Kidney epithelial cell (primary cell): ENCODE data around the gene TMEFF1. TPM values are rescaled to one million over a fixed set of nuclear protein-coding genes. Genes with fewer than 3 reads are reported as not detected.

Experiments
- DNase-seq: peaks from one replicate; pipeline ENCODE4 v3.0.0-alpha.2; 2010; ENCODE audit warnings: low read depth
- H3K27me3 ChIP-seq: 2 replicates; pipeline ENCODE4 v1.6.0; 2011; ENCODE audit warnings: low read length; ENCODE audit not compliant: control insufficient read depth, insufficient read depth
- H3K36me3 ChIP-seq: 2 replicates; pipeline ENCODE4 v1.5.1; 2011; ENCODE audit warnings: low read length; ENCODE audit not compliant: control insufficient read depth, insufficient read depth
- H3K4me3 ChIP-seq: 2 replicates; pipeline ENCODE4 v1.5.1; 2011; ENCODE audit warnings: low read depth, mild to moderate bottlenecking, control low read depth, low read length
- total RNA-seq: library from RNA; depleted of rRNA; stranded (reverse); fragments of >200 nt; gene quantifications from 2 replicates; pipeline ENCODE4 v1.2.3, GENCODE V29; 2015
- TF ChIP-seq, protein P1 (sequence below): IDR thresholded peaks from 2 replicates; pipeline ENCODE4 v1.5.1; 2011; ENCODE audit warnings: mild to moderate bottlenecking, moderate library complexity, low read length, control low read depth, inconsistent platforms; ENCODE audit not compliant: insufficient read depth, poor library complexity, severe bottlenecking

TMEFF1 gene, protein sequence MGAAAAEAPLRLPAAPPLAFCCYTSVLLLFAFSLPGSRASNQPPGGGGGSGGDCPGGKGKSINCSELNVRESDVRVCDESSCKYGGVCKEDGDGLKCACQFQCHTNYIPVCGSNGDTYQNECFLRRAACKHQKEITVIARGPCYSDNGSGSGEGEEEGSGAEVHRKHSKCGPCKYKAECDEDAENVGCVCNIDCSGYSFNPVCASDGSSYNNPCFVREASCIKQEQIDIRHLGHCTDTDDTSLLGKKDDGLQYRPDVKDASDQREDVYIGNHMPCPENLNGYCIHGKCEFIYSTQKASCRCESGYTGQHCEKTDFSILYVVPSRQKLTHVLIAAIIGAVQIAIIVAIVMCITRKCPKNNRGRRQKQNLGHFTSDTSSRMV
- total RNA-seq: 15.7 and 23.4 TPM in 2 replicates

GRCh38 chr9:100472788-100473275 is at the start of gene TMEFF1:
TMEFF1 (plus strand) TSS chr9:100473149; CDS start chr9:100473545, 396 bp downstream.
- Histone ChIP-seq H3K36me3 (no peaks in the 10 kb centered on the region), H3K27me3 (no peaks in the 10 kb centered on the region), H3K4me3 (peak within 1 kb of the TSS; percentile 70)
- TF ChIP-seq, protein P1, sequence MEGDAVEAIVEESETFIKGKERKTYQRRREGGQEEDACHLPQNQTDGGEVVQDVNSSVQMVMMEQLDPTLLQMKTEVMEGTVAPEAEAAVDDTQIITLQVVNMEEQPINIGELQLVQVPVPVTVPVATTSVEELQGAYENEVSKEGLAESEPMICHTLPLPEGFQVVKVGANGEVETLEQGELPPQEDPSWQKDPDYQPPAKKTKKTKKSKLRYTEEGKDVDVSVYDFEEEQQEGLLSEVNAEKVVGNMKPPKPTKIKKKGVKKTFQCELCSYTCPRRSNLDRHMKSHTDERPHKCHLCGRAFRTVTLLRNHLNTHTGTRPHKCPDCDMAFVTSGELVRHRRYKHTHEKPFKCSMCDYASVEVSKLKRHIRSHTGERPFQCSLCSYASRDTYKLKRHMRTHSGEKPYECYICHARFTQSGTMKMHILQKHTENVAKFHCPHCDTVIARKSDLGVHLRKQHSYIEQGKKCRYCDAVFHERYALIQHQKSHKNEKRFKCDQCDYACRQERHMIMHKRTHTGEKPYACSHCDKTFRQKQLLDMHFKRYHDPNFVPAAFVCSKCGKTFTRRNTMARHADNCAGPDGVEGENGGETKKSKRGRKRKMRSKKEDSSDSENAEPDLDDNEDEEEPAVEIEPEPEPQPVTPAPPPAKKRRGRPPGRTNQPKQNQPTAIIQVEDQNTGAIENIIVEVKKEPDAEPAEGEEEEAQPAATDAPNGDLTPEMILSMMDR: peak; percentile 21
- no peak for DNase-seq

GRCh38 chr9:100425758-100426157 is 47.2 kb upstream of the TMEFF1 start:
- no peak for DNase-seq
- TF ChIP-seq, protein P1: no peak
- Histone ChIP-seq H3K4me3 (no peak overlapping the region), H3K36me3 (no peaks in the 10 kb centered on the region), H3K27me3 (no peaks in the 10 kb centered on the region)

- Histone ChIP-seq H3K27me3 (no peaks in the 10 kb centered on the region), H3K36me3 (no peaks in the 10 kb centered on the region), H3K4me3 (peak overlapping the region; percentile 66)
- DNase-seq: no peak
- TF ChIP-seq, protein P1: no peak
Measured at GRCh38 chr9:100426189-100426529, 46.8 kb upstream of the TMEFF1 start.

DNA sequence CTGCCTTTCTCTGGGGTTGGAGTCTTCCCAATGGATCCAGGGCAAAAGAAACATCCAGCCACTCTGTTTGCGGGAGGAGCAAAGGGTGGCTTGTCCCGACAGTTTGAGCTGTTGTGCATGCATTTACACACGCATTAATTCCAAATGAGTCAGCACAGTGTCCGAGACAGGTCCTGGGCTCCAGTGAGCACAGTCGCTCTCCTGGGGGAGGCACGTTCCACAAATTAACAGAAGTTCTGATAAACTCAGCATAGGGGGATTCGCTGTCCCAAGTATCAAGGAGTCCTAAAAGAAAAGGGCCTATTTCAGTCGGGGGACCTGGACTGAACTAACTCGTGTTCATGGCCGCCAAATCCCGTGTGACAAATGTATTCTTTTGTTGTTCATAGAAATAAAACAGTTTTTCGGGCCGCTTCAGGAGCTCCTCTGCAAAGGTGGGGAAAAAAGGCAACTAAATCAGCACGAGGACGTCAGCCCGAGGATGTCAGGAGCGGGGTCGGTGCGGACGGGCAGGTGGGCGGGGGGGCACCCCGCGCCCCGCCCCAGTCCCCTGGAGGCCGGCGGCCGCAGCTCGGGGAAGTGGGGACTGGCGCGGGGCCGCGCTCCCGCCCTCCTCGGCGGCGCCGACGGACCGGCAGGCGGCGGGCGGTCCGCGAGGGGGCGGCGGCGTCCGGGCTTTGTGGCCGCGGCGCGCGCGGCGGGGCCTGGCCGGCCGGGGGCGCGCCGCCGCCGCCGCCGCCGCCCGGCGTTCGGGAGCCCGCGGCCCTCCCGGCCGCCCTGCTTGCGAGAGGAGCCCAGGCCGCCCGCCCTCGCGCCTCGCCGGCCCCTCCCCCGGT is 46.2 kb upstream of the TMEFF1 start, which contains the start of gene MSANTD3:
Gene MSANTD3 (plus strand): TSS at position 614 of the 836 bp plus-strand sequence. CDS start 14,796 bp downstream, outside the sequence.
- Histone ChIP-seq H3K4me3 (peak within 1 kb of the TSS; percentile 67), H3K36me3 (no peaks in the 10 kb centered on the region), H3K27me3 (no peaks in the 10 kb centered on the region)
- no peak for DNase-seq
- TF ChIP-seq, protein P1: no peak

- peak overlapping the region; percentile 67 for H3K4me3 ChIP-seq
- no peaks in the 10 kb centered on the region for H3K27me3 ChIP-seq
- TF ChIP-seq, protein P1: no peak
- no peaks in the 10 kb centered on the region for H3K36me3 ChIP-seq
- DNase-seq: no peak
Measured at GRCh38 chr9:100427366-100428263, 45.3 kb upstream of the TMEFF1 start.
